OCI-LY1 (cell line): ENCODE measurements around the gene SLC4A5.

Experiments used
- H2AFZ ChIP-seq: fragments of 200-600 bp; sonication (generic), shearing (Covaris generic); 2 replicates; pipeline ENCODE4 v1.6.0; 2014; ENCODE audit warnings: antibody characterized with exemption, mild to moderate bottlenecking, low read length
- H3F3A ChIP-seq: fragments of 200-600 bp; sonication (generic), shearing (Covaris generic); 2 replicates; pipeline ENCODE4 v1.6.0; 2014; ENCODE audit warnings: mild to moderate bottlenecking, antibody characterized with exemption, low read length, moderate library complexity; ENCODE audit not compliant: insufficient read depth
- H3K27ac ChIP-seq: fragments of 200-600 bp; sonication (generic); 2 replicates; pipeline ENCODE4 v1.5.1; 2014; ENCODE audit warnings: low read length, mixed run types, mild to moderate bottlenecking, low read depth; ENCODE audit not compliant: poor library complexity, severe bottlenecking
- H3K27me3 ChIP-seq: fragments of 200-600 bp; sonication (generic); 2 replicates; pipeline ENCODE4 v1.6.0; 2014; ENCODE audit warnings: antibody characterized with exemption, mild to moderate bottlenecking, low read length, moderate library complexity; ENCODE audit not compliant: insufficient read depth
- H3K36me3 ChIP-seq: fragments of 200-600 bp; sonication (generic); 2 replicates; pipeline ENCODE4 v1.6.1; 2014; ENCODE audit warnings: mild to moderate bottlenecking, antibody characterized with exemption, low read length, moderate library complexity, mixed read lengths; ENCODE audit not compliant: insufficient read depth
- H3K4me1 ChIP-seq: fragments of 200-600 bp; sonication (generic); 2 replicates; pipeline ENCODE4 v1.5.1; 2014; ENCODE audit warnings: mild to moderate bottlenecking, low read length, moderate library complexity; ENCODE audit not compliant: insufficient read depth, severe bottlenecking
- H3K4me2 ChIP-seq: fragments of 200-600 bp; sonication (generic), shearing (Covaris generic); 2 replicates; pipeline ENCODE4 v1.6.1; 2014; ENCODE audit warnings: low read length
- H3K4me3 ChIP-seq: fragments of 200-600 bp; sonication (generic); 2 replicates; pipeline ENCODE4 v1.5.1; 2014; ENCODE audit warnings: low read length, low read depth, mild to moderate bottlenecking, mixed read lengths; ENCODE audit not compliant: poor library complexity, severe bottlenecking
- H3K79me2 ChIP-seq: fragments of 200-600 bp; shearing (Covaris generic); 2 replicates; pipeline ENCODE4 v1.6.1; 2016; ENCODE audit warnings: mixed run types, low read length, mixed read lengths; ENCODE audit not compliant: insufficient read depth
- H3K9ac ChIP-seq: fragments of 200-600 bp; sonication (generic), shearing (Covaris generic); 2 replicates; pipeline ENCODE4 v1.6.1; 2014; ENCODE audit warnings: mild to moderate bottlenecking, low read length, mixed read lengths
- H3K9me2 ChIP-seq: fragments of 200-600 bp; sonication (generic), shearing (Covaris generic); 2 replicates; pipeline ENCODE4 v1.6.1; 2014; ENCODE audit warnings: low read depth, mild to moderate bottlenecking, low read length, mixed read lengths
- H3K9me3 ChIP-seq: fragments of 200-600 bp; shearing (Covaris generic); 2 replicates; pipeline ENCODE4 v1.6.1; 2014; ENCODE audit warnings: low read length, mixed read lengths
- H4K20me1 ChIP-seq: fragments of 200-600 bp; sonication (generic), shearing (Covaris generic); 2 replicates; pipeline ENCODE4 v1.6.0; 2016; ENCODE audit warnings: mild to moderate bottlenecking, low read length; ENCODE audit not compliant: insufficient read depth
- CTCF ChIP-seq: fragments of 200-600 bp; sonication (generic), shearing (Covaris generic); IDR thresholded peaks from 2 replicates; pipeline ENCODE4 v1.5.1; 2017; ENCODE audit warnings: mild to moderate bottlenecking, antibody characterized with exemption, low read length, moderate library complexity, mixed read lengths
- EZH2 ChIP-seq: fragments of 200-600 bp; sonication (generic), shearing (Covaris generic); IDR thresholded peaks from 2 replicates; pipeline ENCODE4 v1.8.0; 2017; ENCODE audit warnings: borderline replicate concordance, mixed run types, mild to moderate bottlenecking, antibody characterized with exemption, low read length, moderate library complexity, mixed read lengths

SLC4A5 gene

GRCh38 chr2:74225698-74226459 lies 117.3 kb downstream of the SLC4A5 start:
- Histone ChIP-seq H3F3A (no peaks in the 10 kb centered on the region), H3K4me1 (no peaks in the 10 kb centered on the region), H3K9me2 (no peaks in the 10 kb centered on the region), H4K20me1 (no peaks in the 10 kb centered on the region), H3K79me2 (no peaks in the 10 kb centered on the region), H3K27ac (no peak overlapping the region), H3K9ac (no peak overlapping the region), H3K36me3 (no peaks in the 10 kb centered on the region), H2AFZ (no peak overlapping the region), H3K4me2 (no peak overlapping the region), H3K4me3 (no peak overlapping the region), H3K27me3 (peaks cover 4% of the 10 kb centered on the region; the same call in 1 of the 2 replicates), H3K9me3 (no peaks in the 10 kb centered on the region)
- no peak for TF ChIP-seq CTCF
- no peak for TF ChIP-seq EZH2

- Histone ChIP-seq H3K4me2 (no peak overlapping the region), H3K9me2 (no peaks in the 10 kb centered on the region), H3K27ac (no peak overlapping the region), H3K4me3 (no peak overlapping the region), H3K9me3 (no peaks in the 10 kb centered on the region), H3F3A (no peaks in the 10 kb centered on the region), H3K9ac (no peak overlapping the region), H2AFZ (no peak overlapping the region), H3K36me3 (peaks cover 13% of the 10 kb centered on the region; the same call in 1 of the 2 replicates), H3K27me3 (0 out of 2 replicates have a peak, but pooled peaks cover 4% of the 10 kb centered on the region), H3K4me1 (no peaks in the 10 kb centered on the region), H4K20me1 (no peaks in the 10 kb centered on the region), H3K79me2 (no peaks in the 10 kb centered on the region)
- no peak for TF ChIP-seq EZH2
- TF ChIP-seq CTCF, result no peak
These were observed 119.1 kb downstream of the SLC4A5 start for GRCh38 chr2:74223941-74224770.

- H3K4me1 ChIP-seq, result no peaks in the 10 kb centered on the region
- no peaks in the 10 kb centered on the region for H3K9me2 ChIP-seq
- no peak overlapping the region for H3K27ac ChIP-seq
- no peak overlapping the region for H3K9ac ChIP-seq
- H2AFZ ChIP-seq, result no peak overlapping the region
- 0 out of 2 replicates have a peak, but pooled peaks cover 2% of the 10 kb centered on the region for H3K27me3 ChIP-seq
- H3K4me3 ChIP-seq, result no peak overlapping the region
- no peaks in the 10 kb centered on the region for H3K79me2 ChIP-seq
- no peaks in the 10 kb centered on the region for H3K9me3 ChIP-seq
- H3F3A ChIP-seq, result no peaks in the 10 kb centered on the region
- H4K20me1 ChIP-seq, result no peaks in the 10 kb centered on the region
- no peak overlapping the region for H3K4me2 ChIP-seq
- no peak for TF ChIP-seq EZH2
- no peak for TF ChIP-seq CTCF
- peaks cover 29% of the 10 kb centered on the region for H3K36me3 ChIP-seq
These were observed 120.9 kb downstream of the SLC4A5 start for GRCh38 chr2:74222300-74222650.
